Panc1 (cell line): ENCODE measurements around the gene IFFO2. TPM values are rescaled to one million over a fixed set of nuclear protein-coding genes. Genes with fewer than 3 reads are reported as not detected.

Experiments
- ATAC-seq: fragments of 200-7000 bp; cut with Tn5 transposase; 2 replicates; pipeline ENCODE4 v1.9.1; 2020; ENCODE audit warnings: mild to moderate bottlenecking, moderate library complexity
- BruUV-seq: library from RNA; stranded (reverse); fragments of 400-500 nt; replicated peaks from 2 replicates; lab custom pipeline; 2021; lab: Mats Ljungman, UMichigan
- CTCF ChIA-PET: fragments of 300-600 bp; sonication (Branson Sonifier 250); formaldehyde crosslinking; loops from one replicate; lab custom pipeline; 2022; ENCODE audit warnings: antibody characterized with exemption; lab: Charles Lee
- POLR2A ChIA-PET: fragments of 300-600 bp; sonication (Branson Sonifier 250); formaldehyde crosslinking; loops from one replicate; lab custom pipeline; 2022; ENCODE audit warnings: antibody characterized with exemption; lab: Charles Lee
- DNase-seq: peaks from one replicate; pipeline ENCODE4 v3.0.0-alpha.2; 2010; ENCODE audit warnings: low read depth, low spot score
- H3K27ac ChIP-seq: 2 replicates; pipeline ENCODE4 v1.5.1; 2011; ENCODE audit warnings: mild to moderate bottlenecking, low read length, inconsistent platforms
- H3K27me3 ChIP-seq: fragments of 200-500 bp; sonication (Bioruptor generic); 2 replicates; pipeline ENCODE4 v1.6.0; 2014; ENCODE audit warnings: low read length, inconsistent platforms; ENCODE audit not compliant: control insufficient read depth, insufficient read depth
- H3K36me3 ChIP-seq: fragments of 200-500 bp; sonication (Bioruptor generic); 2 replicates; pipeline ENCODE4 v1.5.1; 2014; ENCODE audit warnings: inconsistent platforms, mild to moderate bottlenecking, low read length, moderate library complexity; ENCODE audit not compliant: control insufficient read depth, insufficient read depth
- H3K4me1 ChIP-seq: 2 replicates; pipeline ENCODE4 v1.5.1; 2011; ENCODE audit warnings: inconsistent platforms, mild to moderate bottlenecking, low read length, moderate library complexity; ENCODE audit not compliant: control insufficient read depth, insufficient read depth
- H3K4me3 ChIP-seq, 2 experiments: 2 replicates each; pipeline ENCODE4 v1.5.1; 2011 to 2012; ENCODE audit warnings: low read depth in 2 of 2, low read length in 2 of 2, mild to moderate bottlenecking in 2 of 2, inconsistent platforms in 1 of 2, moderate library complexity in 1 of 2
- H3K9me3 ChIP-seq: fragments of 200-500 bp; sonication (Bioruptor generic); 2 replicates; pipeline ENCODE4 v1.5.1; 2014; ENCODE audit warnings: low read depth, mild to moderate bottlenecking, inconsistent platforms, low read length, moderate library complexity; ENCODE audit not compliant: control insufficient read depth, insufficient read depth
- POLR2AphosphoS5 ChIP-seq: IDR thresholded peaks from 2 replicates; pipeline ENCODE4 v1.6.1; 2012; ENCODE audit warnings: mild to moderate bottlenecking, low read depth, low read length, moderate library complexity
- SIN3A ChIP-seq: IDR thresholded peaks from 2 replicates; pipeline ENCODE4 v1.6.1; 2012; ENCODE audit warnings: low read depth, mild to moderate bottlenecking, low read length, moderate library complexity, borderline replicate concordance; ENCODE audit not compliant: insufficient read depth
- TCF7L2 ChIP-seq: IDR thresholded peaks from 2 replicates; pipeline ENCODE4 v1.6.1; 2011; ENCODE audit warnings: mild to moderate bottlenecking, low read depth, low read length, inconsistent platforms
- in situ Hi-C: cut with HindIII; loops from 2 replicates; pipeline ENCODE4 v1.10.0; 2016; ENCODE audit warnings: low sequenced_read_pairs, low pct_unique_long_range_greater_than_20kb
- intact Hi-C: fragments of 100-400 bp; cut with micrococcal nuclease; formaldehyde crosslinking; loops from one replicate; pipeline ENCODE4 v1.10.0; 2022; ENCODE audit not compliant: unreplicated experiment
- total RNA-seq: library from RNA; stranded (reverse); gene quantifications from one replicate; pipeline ENCODE4 v1.2.1, GENCODE V29; 2021; ENCODE audit not compliant: unreplicated experiment
- TF ChIP-seq, protein P1 (sequence below), 2 experiments: IDR thresholded peaks; 2 replicates each; pipeline ENCODE4 v1.6.1; 2011 to 2012; ENCODE audit warnings: low read depth in 2 of 2, control low read depth in 1 of 2, low read length in 1 of 2, mild to moderate bottlenecking in 1 of 2, moderate library complexity in 1 of 2; ENCODE audit not compliant: insufficient read depth in 1 of 2
- TF ChIP-seq, protein P2 (sequence below): fragments of 450-650 bp; IDR thresholded peaks from 2 replicates; pipeline ENCODE4 v1.5.1; 2017; ENCODE audit warnings: mild to moderate bottlenecking

The IFFO2 gene
- total RNA-seq, 1 experiment from 2014 or later: 59.4 TPM

DNA sequence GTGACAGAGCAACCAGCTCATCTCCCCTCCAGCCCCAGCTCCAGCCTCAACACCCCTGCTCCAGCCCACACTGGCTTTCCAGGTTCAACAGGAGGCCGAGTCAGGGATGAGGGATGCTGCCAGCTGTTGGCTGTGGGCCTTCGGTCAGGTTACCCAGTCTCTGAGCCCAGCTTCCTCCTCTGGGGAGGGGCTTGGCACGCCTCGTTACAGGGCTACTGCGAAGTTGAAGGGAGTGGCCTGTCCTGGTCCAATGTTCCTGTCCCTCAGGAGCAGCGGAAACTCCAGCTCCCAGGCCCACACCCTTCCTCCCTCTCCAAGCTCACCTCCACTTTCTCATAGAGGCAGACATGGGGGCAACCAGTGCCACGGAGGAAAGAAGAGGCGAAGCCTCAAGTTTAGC lies 81.9 kb downstream of the IFFO2 start:
- intact Hi-C loops: no loop called here
- no peaks in the 10 kb centered on the region for H3K27me3 ChIP-seq
- TF ChIP-seq SIN3A: no peak
- TF ChIP-seq, protein P1, sequence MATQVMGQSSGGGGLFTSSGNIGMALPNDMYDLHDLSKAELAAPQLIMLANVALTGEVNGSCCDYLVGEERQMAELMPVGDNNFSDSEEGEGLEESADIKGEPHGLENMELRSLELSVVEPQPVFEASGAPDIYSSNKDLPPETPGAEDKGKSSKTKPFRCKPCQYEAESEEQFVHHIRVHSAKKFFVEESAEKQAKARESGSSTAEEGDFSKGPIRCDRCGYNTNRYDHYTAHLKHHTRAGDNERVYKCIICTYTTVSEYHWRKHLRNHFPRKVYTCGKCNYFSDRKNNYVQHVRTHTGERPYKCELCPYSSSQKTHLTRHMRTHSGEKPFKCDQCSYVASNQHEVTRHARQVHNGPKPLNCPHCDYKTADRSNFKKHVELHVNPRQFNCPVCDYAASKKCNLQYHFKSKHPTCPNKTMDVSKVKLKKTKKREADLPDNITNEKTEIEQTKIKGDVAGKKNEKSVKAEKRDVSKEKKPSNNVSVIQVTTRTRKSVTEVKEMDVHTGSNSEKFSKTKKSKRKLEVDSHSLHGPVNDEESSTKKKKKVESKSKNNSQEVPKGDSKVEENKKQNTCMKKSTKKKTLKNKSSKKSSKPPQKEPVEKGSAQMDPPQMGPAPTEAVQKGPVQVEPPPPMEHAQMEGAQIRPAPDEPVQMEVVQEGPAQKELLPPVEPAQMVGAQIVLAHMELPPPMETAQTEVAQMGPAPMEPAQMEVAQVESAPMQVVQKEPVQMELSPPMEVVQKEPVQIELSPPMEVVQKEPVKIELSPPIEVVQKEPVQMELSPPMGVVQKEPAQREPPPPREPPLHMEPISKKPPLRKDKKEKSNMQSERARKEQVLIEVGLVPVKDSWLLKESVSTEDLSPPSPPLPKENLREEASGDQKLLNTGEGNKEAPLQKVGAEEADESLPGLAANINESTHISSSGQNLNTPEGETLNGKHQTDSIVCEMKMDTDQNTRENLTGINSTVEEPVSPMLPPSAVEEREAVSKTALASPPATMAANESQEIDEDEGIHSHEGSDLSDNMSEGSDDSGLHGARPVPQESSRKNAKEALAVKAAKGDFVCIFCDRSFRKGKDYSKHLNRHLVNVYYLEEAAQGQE (IDR thresholded peaks at IDR 0.05; ENCODE audit: insufficient read depth in 1 of 2, low read depth in 2 of 2, low read length in 1 of 2): no peak
- TF ChIP-seq, protein P2, sequence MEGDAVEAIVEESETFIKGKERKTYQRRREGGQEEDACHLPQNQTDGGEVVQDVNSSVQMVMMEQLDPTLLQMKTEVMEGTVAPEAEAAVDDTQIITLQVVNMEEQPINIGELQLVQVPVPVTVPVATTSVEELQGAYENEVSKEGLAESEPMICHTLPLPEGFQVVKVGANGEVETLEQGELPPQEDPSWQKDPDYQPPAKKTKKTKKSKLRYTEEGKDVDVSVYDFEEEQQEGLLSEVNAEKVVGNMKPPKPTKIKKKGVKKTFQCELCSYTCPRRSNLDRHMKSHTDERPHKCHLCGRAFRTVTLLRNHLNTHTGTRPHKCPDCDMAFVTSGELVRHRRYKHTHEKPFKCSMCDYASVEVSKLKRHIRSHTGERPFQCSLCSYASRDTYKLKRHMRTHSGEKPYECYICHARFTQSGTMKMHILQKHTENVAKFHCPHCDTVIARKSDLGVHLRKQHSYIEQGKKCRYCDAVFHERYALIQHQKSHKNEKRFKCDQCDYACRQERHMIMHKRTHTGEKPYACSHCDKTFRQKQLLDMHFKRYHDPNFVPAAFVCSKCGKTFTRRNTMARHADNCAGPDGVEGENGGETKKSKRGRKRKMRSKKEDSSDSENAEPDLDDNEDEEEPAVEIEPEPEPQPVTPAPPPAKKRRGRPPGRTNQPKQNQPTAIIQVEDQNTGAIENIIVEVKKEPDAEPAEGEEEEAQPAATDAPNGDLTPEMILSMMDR: no peak
- no peak for TF ChIP-seq TCF7L2
- TF ChIP-seq POLR2AphosphoS5: no peak

DNA sequence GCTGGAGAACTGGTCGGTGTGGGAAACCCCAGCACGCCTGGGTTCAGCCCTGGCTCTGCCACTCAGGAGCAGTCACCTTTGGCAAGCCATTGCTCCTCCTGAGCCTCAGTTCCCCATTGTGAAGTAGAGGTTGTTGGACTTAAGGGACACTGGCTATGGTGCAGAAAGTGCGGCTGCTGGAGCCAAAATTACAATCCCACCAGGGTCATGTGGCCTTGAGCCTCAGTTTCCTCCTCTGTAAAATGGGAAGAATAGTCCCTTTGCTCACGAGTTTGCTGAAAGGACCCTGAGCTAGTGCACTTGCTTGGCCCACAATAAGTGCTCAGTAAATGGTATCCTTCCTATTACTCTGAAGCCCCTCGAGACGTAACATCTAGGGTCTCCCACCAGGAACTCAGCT lies 82.4 kb downstream of the IFFO2 start:
- H3K9me3 ChIP-seq: no peaks in the 10 kb centered on the region
- H3K27ac ChIP-seq: no peak overlapping the region
- ATAC-seq: no peak
- intact Hi-C loops: no loop called here
- TF ChIP-seq SIN3A (no peak), POLR2AphosphoS5 (no peak), TCF7L2 (no peak)
- TF ChIP-seq, protein P2: no peak
- TF ChIP-seq, protein P1 (IDR thresholded peaks at IDR 0.05; ENCODE audit: insufficient read depth in 1 of 2, low read depth in 2 of 2, low read length in 1 of 2): no peak
- no peak for DNase-seq
- no peaks in the 10 kb centered on the region for H3K4me1 ChIP-seq
- in situ Hi-C loops: no loop called here
- H3K36me3 ChIP-seq: no peaks in the 10 kb centered on the region
- ChIA-PET CTCF (interaction anchor here (1.4 kb wide), 1 partner anchor 10 kb away, joined by 6 read pairs; no protein-coding TSS in a partner anchor), POLR2A (no interaction called here)
- no TSS peak for BruUV-seq
- no peak overlapping the region for H3K4me3 ChIP-seq
- no peaks in the 10 kb centered on the region for H3K27me3 ChIP-seq

More for the DNA sequence above, 81.9 kb downstream of the IFFO2 start:
- H3K36me3 ChIP-seq: no peaks in the 10 kb centered on the region
- in situ Hi-C loops: no loop called here
- POLR2A ChIA-PET: no interaction called here
- DNase-seq: no peak
- no TSS peak for BruUV-seq
- no peaks in the 10 kb centered on the region for H3K9me3 ChIP-seq
- no peak for ATAC-seq
- no peak overlapping the region for H3K4me3 ChIP-seq
- CTCF ChIA-PET: interaction anchor here (0.6 to 1.4 kb wide), 4 partner anchors 10 to 293 kb away, joined by 3 to 6 read pairs (median 5); no protein-coding TSS in a partner anchor
- no peak overlapping the region for H3K27ac ChIP-seq
- H3K4me1 ChIP-seq: no peaks in the 10 kb centered on the region
